HL-60 (cell line): ENCODE results near the gene ANO10.

Source experiments
- DNase-seq, 2 experiments: peaks; one replicate each; pipeline ENCODE4 v3.0.0-alpha.2; 2010 to 2020; ENCODE audit warnings: low read depth in 1 of 2, low spot score in 1 of 2
- H3K27ac ChIP-seq: fragments of 250-450 bp; sonication (Bioruptor Pico); replicated peaks from 2 replicates; pipeline ENCODE4 v1.5.1; 2020; ENCODE audit warnings: mild to moderate bottlenecking, moderate library complexity
- H3K27me3 ChIP-seq: fragments of 250-450 bp; sonication (Bioruptor Pico); 2 replicates; pipeline ENCODE4 v1.5.1; 2021; ENCODE audit warnings: mild to moderate bottlenecking, moderate library complexity; ENCODE audit not compliant: insufficient read depth, poor library complexity, severe bottlenecking
- H3K4me3 ChIP-seq: replicated peaks from 2 replicates; pipeline ENCODE4 v1.5.1; 2011; ENCODE audit warnings: mild to moderate bottlenecking, control low read depth, low read length; ENCODE audit not compliant: insufficient read depth
- GABPA ChIP-seq: IDR thresholded peaks from 2 replicates; pipeline ENCODE4 v1.6.1; 2012; ENCODE audit warnings: low read depth
- POLR2AphosphoS5 ChIP-seq: IDR thresholded peaks from 2 replicates; pipeline ENCODE4 v1.6.1; 2012; ENCODE audit warnings: low read depth
- SPI1 ChIP-seq: IDR thresholded peaks from 2 replicates; pipeline ENCODE4 v1.6.1; 2012; ENCODE audit warnings: low read depth, mild to moderate bottlenecking, borderline replicate concordance
- TF ChIP-seq, protein P1 (sequence below): IDR thresholded peaks from one replicate; pipeline ENCODE4 v1.5.1; 2011; ENCODE audit warnings: low read length, control low read depth, inconsistent platforms; ENCODE audit not compliant: insufficient read depth
- TF ChIP-seq, protein P2 (sequence below): IDR thresholded peaks from 2 replicates; pipeline ENCODE4 v1.6.1; 2012; ENCODE audit warnings: low read depth; ENCODE audit not compliant: insufficient replicate concordance

Gene ANO10

DNA sequence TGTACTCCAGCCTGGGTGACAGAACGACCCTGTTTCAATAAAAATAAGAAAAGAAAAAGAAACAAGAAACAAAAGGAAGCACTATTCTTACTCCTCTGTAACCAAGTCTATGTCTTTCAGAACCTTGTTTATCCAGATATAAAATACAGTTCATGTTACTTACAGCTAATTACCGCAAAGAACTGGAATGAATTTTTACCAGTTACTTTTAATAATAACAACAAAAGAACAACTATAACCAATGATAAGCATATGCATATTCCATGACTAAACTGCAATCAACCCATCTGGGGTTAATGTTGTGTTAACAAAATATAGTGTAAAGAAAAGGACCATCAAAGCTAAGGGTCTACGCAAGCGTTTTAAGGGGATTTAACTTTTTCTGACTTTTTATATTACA lies 212.3 kb downstream of the ANO10 start:
- H3K27ac ChIP-seq: no peak overlapping the region
- TF ChIP-seq, protein P1, sequence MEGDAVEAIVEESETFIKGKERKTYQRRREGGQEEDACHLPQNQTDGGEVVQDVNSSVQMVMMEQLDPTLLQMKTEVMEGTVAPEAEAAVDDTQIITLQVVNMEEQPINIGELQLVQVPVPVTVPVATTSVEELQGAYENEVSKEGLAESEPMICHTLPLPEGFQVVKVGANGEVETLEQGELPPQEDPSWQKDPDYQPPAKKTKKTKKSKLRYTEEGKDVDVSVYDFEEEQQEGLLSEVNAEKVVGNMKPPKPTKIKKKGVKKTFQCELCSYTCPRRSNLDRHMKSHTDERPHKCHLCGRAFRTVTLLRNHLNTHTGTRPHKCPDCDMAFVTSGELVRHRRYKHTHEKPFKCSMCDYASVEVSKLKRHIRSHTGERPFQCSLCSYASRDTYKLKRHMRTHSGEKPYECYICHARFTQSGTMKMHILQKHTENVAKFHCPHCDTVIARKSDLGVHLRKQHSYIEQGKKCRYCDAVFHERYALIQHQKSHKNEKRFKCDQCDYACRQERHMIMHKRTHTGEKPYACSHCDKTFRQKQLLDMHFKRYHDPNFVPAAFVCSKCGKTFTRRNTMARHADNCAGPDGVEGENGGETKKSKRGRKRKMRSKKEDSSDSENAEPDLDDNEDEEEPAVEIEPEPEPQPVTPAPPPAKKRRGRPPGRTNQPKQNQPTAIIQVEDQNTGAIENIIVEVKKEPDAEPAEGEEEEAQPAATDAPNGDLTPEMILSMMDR: no peak
- no peak for TF ChIP-seq POLR2AphosphoS5
- H3K4me3 ChIP-seq: no peak overlapping the region
- DNase-seq: no peak
- H3K27me3 ChIP-seq: no peaks in the 10 kb centered on the region

DNA sequence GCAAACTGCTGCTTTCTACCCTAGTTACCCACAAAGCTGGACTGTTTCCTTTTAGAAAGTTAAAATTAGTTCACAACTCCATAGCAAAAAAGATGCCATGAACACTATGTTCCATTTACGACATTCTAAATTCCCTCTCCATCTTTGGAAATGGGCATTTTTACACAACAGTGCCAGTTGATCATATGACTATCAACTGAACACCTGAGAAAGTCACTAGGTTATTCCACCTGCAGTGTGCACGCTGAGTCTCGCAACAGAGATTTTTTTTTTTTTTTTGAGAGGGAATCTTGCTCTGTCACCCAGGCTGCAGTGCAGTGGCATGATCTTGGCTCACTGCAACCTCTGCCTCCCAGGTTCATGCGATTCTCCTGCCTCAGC lies 215.2 kb downstream of the ANO10 start:
- H3K27ac ChIP-seq: no peak overlapping the region
- H3K4me3 ChIP-seq: no peak overlapping the region
- no peak for TF ChIP-seq POLR2AphosphoS5
- no peak for TF ChIP-seq GABPA
- TF ChIP-seq, protein P2, sequence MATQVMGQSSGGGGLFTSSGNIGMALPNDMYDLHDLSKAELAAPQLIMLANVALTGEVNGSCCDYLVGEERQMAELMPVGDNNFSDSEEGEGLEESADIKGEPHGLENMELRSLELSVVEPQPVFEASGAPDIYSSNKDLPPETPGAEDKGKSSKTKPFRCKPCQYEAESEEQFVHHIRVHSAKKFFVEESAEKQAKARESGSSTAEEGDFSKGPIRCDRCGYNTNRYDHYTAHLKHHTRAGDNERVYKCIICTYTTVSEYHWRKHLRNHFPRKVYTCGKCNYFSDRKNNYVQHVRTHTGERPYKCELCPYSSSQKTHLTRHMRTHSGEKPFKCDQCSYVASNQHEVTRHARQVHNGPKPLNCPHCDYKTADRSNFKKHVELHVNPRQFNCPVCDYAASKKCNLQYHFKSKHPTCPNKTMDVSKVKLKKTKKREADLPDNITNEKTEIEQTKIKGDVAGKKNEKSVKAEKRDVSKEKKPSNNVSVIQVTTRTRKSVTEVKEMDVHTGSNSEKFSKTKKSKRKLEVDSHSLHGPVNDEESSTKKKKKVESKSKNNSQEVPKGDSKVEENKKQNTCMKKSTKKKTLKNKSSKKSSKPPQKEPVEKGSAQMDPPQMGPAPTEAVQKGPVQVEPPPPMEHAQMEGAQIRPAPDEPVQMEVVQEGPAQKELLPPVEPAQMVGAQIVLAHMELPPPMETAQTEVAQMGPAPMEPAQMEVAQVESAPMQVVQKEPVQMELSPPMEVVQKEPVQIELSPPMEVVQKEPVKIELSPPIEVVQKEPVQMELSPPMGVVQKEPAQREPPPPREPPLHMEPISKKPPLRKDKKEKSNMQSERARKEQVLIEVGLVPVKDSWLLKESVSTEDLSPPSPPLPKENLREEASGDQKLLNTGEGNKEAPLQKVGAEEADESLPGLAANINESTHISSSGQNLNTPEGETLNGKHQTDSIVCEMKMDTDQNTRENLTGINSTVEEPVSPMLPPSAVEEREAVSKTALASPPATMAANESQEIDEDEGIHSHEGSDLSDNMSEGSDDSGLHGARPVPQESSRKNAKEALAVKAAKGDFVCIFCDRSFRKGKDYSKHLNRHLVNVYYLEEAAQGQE: no peak
- TF ChIP-seq, protein P1: no peak
- no peak for TF ChIP-seq SPI1
- H3K27me3 ChIP-seq: no peaks in the 10 kb centered on the region
- DNase-seq: no peak

DNA sequence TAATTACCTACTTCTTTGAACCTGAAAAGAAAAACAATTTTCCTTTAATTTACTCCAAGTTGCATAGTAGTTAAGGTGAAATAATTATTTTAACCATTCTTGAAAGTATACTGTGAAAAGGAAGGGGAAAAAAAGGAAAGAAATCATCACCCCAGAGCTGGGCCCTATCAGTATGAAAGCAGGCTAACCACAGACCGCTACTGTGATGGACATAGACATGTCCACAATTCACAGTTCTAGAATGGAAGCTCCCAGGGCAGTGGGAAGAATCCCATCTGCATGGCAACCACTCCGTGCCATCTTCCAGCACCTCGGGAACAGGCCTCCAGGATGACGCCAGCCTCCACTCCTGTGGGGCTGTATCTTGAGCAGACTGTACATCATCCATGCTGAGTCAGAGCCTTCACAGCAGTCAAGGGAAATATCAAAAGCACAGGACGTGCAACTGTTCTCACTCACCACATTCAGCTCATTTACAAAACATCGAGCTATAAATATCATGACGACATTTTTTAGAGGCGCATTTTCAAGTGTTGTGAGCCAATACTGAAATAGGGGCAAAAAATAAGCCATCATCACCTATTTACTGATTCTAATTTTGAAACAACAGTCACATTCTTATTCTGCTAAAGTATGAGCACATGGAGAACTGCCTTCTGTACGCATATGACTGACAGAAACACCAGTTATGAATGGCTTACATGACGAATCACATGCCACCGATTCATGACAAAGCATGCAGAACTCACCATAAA lies 215.7 kb downstream of the ANO10 start:
- H3K27ac ChIP-seq: no peak overlapping the region
- H3K27me3 ChIP-seq: no peaks in the 10 kb centered on the region
- H3K4me3 ChIP-seq: no peak overlapping the region
- no peak for DNase-seq
- TF ChIP-seq, protein P2: no peak
- TF ChIP-seq, protein P1: no peak
- no peak for TF ChIP-seq SPI1
- TF ChIP-seq GABPA: no peak
- TF ChIP-seq POLR2AphosphoS5: no peak
